SK-N-MC (cell line): Measurements from ENCODE around the gene RAD23A.

ENCODE experiments used
- DNase-seq: peaks from one replicate; pipeline ENCODE4 v3.0.0-alpha.2; 2011; ENCODE audit warnings: low read depth, low spot score
- H3K27ac ChIP-seq: fragments of 200-600 bp; sonication (generic); 2 replicates; pipeline ENCODE4 v1.5.1; 2016; ENCODE audit warnings: mixed run types
- H3K36me3 ChIP-seq: fragments of 200-600 bp; sonication (generic); 2 replicates; pipeline ENCODE4 v1.6.1; 2017; ENCODE audit warnings: antibody characterized with exemption, low read length, mixed read lengths; ENCODE audit not compliant: insufficient read depth
- H3K4me3 ChIP-seq: fragments of 200-600 bp; sonication (generic); 2 replicates; pipeline ENCODE4 v1.5.1; 2016
- H3K9ac ChIP-seq: fragments of 200-600 bp; sonication (generic); 2 replicates; pipeline ENCODE4 v1.8.0; 2017; ENCODE audit warnings: mixed run types, mixed read lengths; ENCODE audit not compliant: insufficient read length
- H3K9me3 ChIP-seq: fragments of 200-600 bp; sonication (generic); 2 replicates; pipeline ENCODE4 v1.6.1; 2017; ENCODE audit warnings: low read depth, mild to moderate bottlenecking, antibody characterized with exemption, low read length, moderate library complexity, mixed read lengths
- EZH2 ChIP-seq: fragments of 200-600 bp; sonication (generic); IDR thresholded peaks from one replicate; pipeline ENCODE4 v1.6.1; 2017; ENCODE audit warnings: antibody characterized with exemption
- FOXP2 ChIP-seq: optimal IDR thresholded peaks from 2 replicates; pipeline ENCODE3; 2011; ENCODE audit warnings: mild to moderate bottlenecking, moderate library complexity; ENCODE audit not compliant: insufficient read depth; ENCODE audit errors: extremely low read length, control extremely low read depth
- POLR2AphosphoS5 ChIP-seq: IDR thresholded peaks from 2 replicates; pipeline ENCODE4 v1.6.1; 2012; ENCODE audit warnings: mild to moderate bottlenecking, low read depth, low read length, borderline replicate concordance

The RAD23A gene

GRCh38 chr19:12918253-12918652, 27.4 kb upstream of the RAD23A start:
- H3K36me3 ChIP-seq, result peaks cover 11% of the 10 kb centered on the region
- TF ChIP-seq POLR2AphosphoS5 (no peak), EZH2 (no peak), FOXP2 (no peak)
- H3K4me3 ChIP-seq, result no peak overlapping the region
- H3K9me3 ChIP-seq, result no peaks in the 10 kb centered on the region
- no peak overlapping the region for H3K9ac ChIP-seq
- DNase-seq, result no peak
- no peak overlapping the region for H3K27ac ChIP-seq

- no peak overlapping the region for H3K9ac ChIP-seq
- TF ChIP-seq FOXP2 (no peak), POLR2AphosphoS5 (no peak), EZH2 (no peak)
- H3K27ac ChIP-seq, result peak overlapping the region; percentile 80
- no peak for DNase-seq
- H3K36me3 ChIP-seq, result peaks cover 29% of the 10 kb centered on the region
- no peaks in the 10 kb centered on the region for H3K9me3 ChIP-seq
- H3K4me3 ChIP-seq, result no peak overlapping the region
Observed at GRCh38 chr19:12921047-12921446, 24.6 kb upstream of the RAD23A start.

- Histone ChIP-seq H3K9ac (no peak overlapping the region), H3K36me3 (peaks cover 43% of the 10 kb centered on the region), H3K9me3 (no peaks in the 10 kb centered on the region), H3K4me3 (no peak overlapping the region), H3K27ac (no peak overlapping the region)
- no peak for DNase-seq
- TF ChIP-seq EZH2, result no peak
- no peak for TF ChIP-seq POLR2AphosphoS5
- TF ChIP-seq FOXP2, result no peak
Observed at GRCh38 chr19:12922959-12923358, 22.7 kb upstream of the RAD23A start.

- Histone ChIP-seq H3K36me3 (peaks cover 60% of the 10 kb centered on the region), H3K4me3 (no peak overlapping the region), H3K27ac (no peak overlapping the region), H3K9me3 (no peaks in the 10 kb centered on the region), H3K9ac (no peak overlapping the region)
- DNase-seq, result no peak
- TF ChIP-seq EZH2 (no peak), POLR2AphosphoS5 (no peak), FOXP2 (no peak)
Observed at GRCh38 chr19:12924621-12925310, 20.9 kb upstream of the RAD23A start.

- Histone ChIP-seq H3K9ac (no peak overlapping the region), H3K9me3 (no peaks in the 10 kb centered on the region), H3K27ac (no peak overlapping the region), H3K36me3 (peaks cover 48% of the 10 kb centered on the region), H3K4me3 (no peak overlapping the region)
- no peak for TF ChIP-seq EZH2
- TF ChIP-seq POLR2AphosphoS5, result no peak
- TF ChIP-seq FOXP2, result no peak
- no peak for DNase-seq
Observed at GRCh38 chr19:12930002-12930645, 15.5 kb upstream of the RAD23A start.

- Histone ChIP-seq H3K36me3 (peaks cover 35% of the 10 kb centered on the region), H3K9ac (peak overlapping the region; percentile 95), H3K27ac (peak overlapping the region; percentile 53; the same call in 1 of the 2 replicates), H3K9me3 (no peaks in the 10 kb centered on the region), H3K4me3 (peak overlapping the region; percentile 100)
- DNase-seq, result no peak
- no peak for TF ChIP-seq FOXP2
- TF ChIP-seq EZH2, result no peak
- no peak for TF ChIP-seq POLR2AphosphoS5
Observed at GRCh38 chr19:12932392-12933286, 13.0 kb upstream of the RAD23A start.

GRCh38 chr19:12933287-12934072, 12.2 kb upstream of the RAD23A start, which contains the start of gene FARSA:
FARSA (minus strand) TSS chr19:12933711; CDS start chr19:12933696, 15 bp downstream.
- peak; percentile 47 for DNase-seq
- Histone ChIP-seq H3K4me3 (peak within 1 kb of the TSS; percentile 100), H3K9me3 (no peaks in the 10 kb centered on the region)

GRCh38 chr19:12935071-12935470, 10.6 kb upstream of the RAD23A start:
- H3K9ac ChIP-seq, result no peak overlapping the region

More at GRCh38 chr19:12933287-12934072, 12.2 kb upstream of the RAD23A start, which contains the start of gene FARSA:
- TF ChIP-seq FOXP2 (no peak), EZH2 (no peak), POLR2AphosphoS5 (peak; percentile 98)
- Histone ChIP-seq H3K27ac (peak within 1 kb of the TSS; percentile 74; the same call in 1 of the 2 replicates), H3K9ac (peak within 1 kb of the TSS; percentile 95), H3K36me3 (peaks cover 28% of the 10 kb centered on the region)

More at GRCh38 chr19:12935071-12935470, 10.6 kb upstream of the RAD23A start:
- no peak overlapping the region for H3K27ac ChIP-seq
- H3K36me3 ChIP-seq, result peaks cover 24% of the 10 kb centered on the region
- DNase-seq, result no peak
- no peak overlapping the region for H3K4me3 ChIP-seq
- no peaks in the 10 kb centered on the region for H3K9me3 ChIP-seq
- TF ChIP-seq POLR2AphosphoS5 (no peak), FOXP2 (no peak), EZH2 (no peak)
